Fibroblast of lung (primary cell): ENCODE measurements around the gene FGR.

Experiments used
- EZH2 ChIP-seq: IDR thresholded peaks from 2 replicates; pipeline ENCODE4 v1.5.1; 2012; ENCODE audit warnings: low read length, control low read depth, mild to moderate bottlenecking; ENCODE audit errors: missing control alignments
- TF ChIP-seq, protein P1 (sequence below), 2 donors: IDR thresholded peaks in 1 of 2; conservative IDR thresholded peaks in 1 of 2; 1 replicate in 1 of 2; 2 replicates in 1 of 2; pipeline ENCODE4 v1.5.1; 2011 to 2012; ENCODE audit warnings: low read length in 2 of 2, control low read depth in 1 of 2, inconsistent platforms in 1 of 2, low read depth in 1 of 2, mild to moderate bottlenecking in 1 of 2

DNA sequence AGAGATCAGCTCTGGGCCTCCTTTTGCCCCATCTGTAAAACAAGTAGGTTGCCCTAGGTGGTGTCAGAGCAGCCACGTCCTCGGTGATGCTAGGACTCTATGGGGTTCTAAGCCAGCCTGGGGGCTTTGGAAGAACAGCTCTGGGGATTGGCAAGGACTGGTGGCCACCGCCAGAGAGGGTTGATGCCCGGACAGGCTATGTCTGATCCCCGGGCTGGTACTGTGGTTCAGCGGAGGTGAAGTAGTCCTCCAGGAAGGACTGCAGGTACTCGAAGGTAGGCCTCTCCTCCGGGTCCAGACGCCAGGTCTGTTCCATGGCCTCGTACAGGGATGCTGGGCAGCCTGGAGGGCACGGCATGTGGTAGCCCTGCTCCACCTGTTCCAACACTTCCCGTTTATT is 22.3 kb downstream of the FGR start:
- TF ChIP-seq, protein P1, sequence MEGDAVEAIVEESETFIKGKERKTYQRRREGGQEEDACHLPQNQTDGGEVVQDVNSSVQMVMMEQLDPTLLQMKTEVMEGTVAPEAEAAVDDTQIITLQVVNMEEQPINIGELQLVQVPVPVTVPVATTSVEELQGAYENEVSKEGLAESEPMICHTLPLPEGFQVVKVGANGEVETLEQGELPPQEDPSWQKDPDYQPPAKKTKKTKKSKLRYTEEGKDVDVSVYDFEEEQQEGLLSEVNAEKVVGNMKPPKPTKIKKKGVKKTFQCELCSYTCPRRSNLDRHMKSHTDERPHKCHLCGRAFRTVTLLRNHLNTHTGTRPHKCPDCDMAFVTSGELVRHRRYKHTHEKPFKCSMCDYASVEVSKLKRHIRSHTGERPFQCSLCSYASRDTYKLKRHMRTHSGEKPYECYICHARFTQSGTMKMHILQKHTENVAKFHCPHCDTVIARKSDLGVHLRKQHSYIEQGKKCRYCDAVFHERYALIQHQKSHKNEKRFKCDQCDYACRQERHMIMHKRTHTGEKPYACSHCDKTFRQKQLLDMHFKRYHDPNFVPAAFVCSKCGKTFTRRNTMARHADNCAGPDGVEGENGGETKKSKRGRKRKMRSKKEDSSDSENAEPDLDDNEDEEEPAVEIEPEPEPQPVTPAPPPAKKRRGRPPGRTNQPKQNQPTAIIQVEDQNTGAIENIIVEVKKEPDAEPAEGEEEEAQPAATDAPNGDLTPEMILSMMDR (conservative IDR thresholded peaks at IDR 0.05 in 1 of 2, IDR thresholded peaks at IDR 0.05 in 1 of 2; ENCODE audit: low read depth in 1 of 2, low read length in 2 of 2): no peak
- TF ChIP-seq EZH2: no peak
